GM18526 (cell line): ENCODE results near the gene KLHL35.

Experiments used
- POLR2A ChIP-seq: IDR thresholded peaks from 3 replicates; pipeline ENCODE4 v1.6.1; 2011; ENCODE audit not compliant: insufficient read length; ENCODE audit errors: extremely low read depth

Gene KLHL35

GRCh38 chr11:75374646-75375045, 58.4 kb downstream of the KLHL35 start:
- TF ChIP-seq POLR2A, result no peak

- no peak for TF ChIP-seq POLR2A
Measured at GRCh38 chr11:75373201-75373600, 59.8 kb downstream of the KLHL35 start.
